Right atrium auricular region (tissue), 2 donors: Measurements from ENCODE around the gene NPAS3. TPM values are rescaled to one million over a fixed set of nuclear protein-coding genes. Genes with fewer than 3 reads are reported as not detected.

Experiments used
- DNase-seq: peaks from one replicate; pipeline ENCODE4 v3.0.0-alpha.2; 2019; ENCODE audit warnings: low spot score
- H3K27ac ChIP-seq, 2 donors: fragments of 200-600 bp; sonication (generic); 1 replicate in 1 of 2; 2 replicates in 1 of 2; pipeline ENCODE4 v1.5.1; 2016 to 2019
- H3K27me3 ChIP-seq, 2 donors: fragments of 200-600 bp; sonication (generic); one replicate each; pipeline versions ENCODE4 v1.5.1 to v1.6.0; 2017 to 2019
- H3K36me3 ChIP-seq: fragments of 200-600 bp; sonication (generic); one replicate; pipeline ENCODE4 v1.5.1; 2016
- H3K4me1 ChIP-seq, 2 donors: fragments of 200-600 bp; sonication (generic); one replicate each; pipeline versions ENCODE4 v1.5.1 to v1.6.0; 2017 to 2019
- H3K4me3 ChIP-seq, 2 donors: fragments of 200-600 bp; sonication (generic); 1 replicate in 1 of 2; 2 replicates in 1 of 2; pipeline ENCODE4 v1.5.1; 2017 to 2019; ENCODE audit warnings: mild to moderate bottlenecking in 1 of 2, moderate library complexity in 1 of 2
- H3K9me3 ChIP-seq, 2 donors: fragments of 200-600 bp; sonication (generic); one replicate each; pipeline ENCODE4 v1.5.1; 2019
- CTCF ChIP-seq, 2 donors: fragments of 200-600 bp; sonication (generic); IDR thresholded peaks; one replicate each; pipeline ENCODE4 v1.5.1; 2019; ENCODE audit warnings: antibody characterized with exemption in 2 of 2
- total RNA-seq, 2 donors: library from RNA; depleted of rRNA; stranded (reverse); fragments of >200 nt; gene quantifications; one replicate each; pipeline ENCODE4 v1.1.0, GENCODE V29; 2016

The NPAS3 gene
- total RNA-seq, 2 donors from 2014 or later = 0.67 to 1.3 TPM

GRCh38 chr14:33764876-33765650 is 826.4 kb downstream of the NPAS3 start:
- Histone ChIP-seq H3K9me3 (no peaks in the 10 kb centered on the region), H3K27me3 (no peaks in the 10 kb centered on the region), H3K27ac (no peak overlapping the region), H3K4me1 (peaks cover 0 to 8% of the 10 kb centered on the region in 2 donors), H3K36me3 (no peaks in the 10 kb centered on the region), H3K4me3 (no peak overlapping the region)
- DNase-seq = no peak
- no peak for TF ChIP-seq CTCF (IDR thresholded peaks at IDR 0.05)

GRCh38 chr14:33767586-33768457 is 829.1 kb downstream of the NPAS3 start:
- no peak for TF ChIP-seq CTCF (IDR thresholded peaks at IDR 0.05)
- Histone ChIP-seq H3K36me3 (no peaks in the 10 kb centered on the region), H3K4me1 (peaks cover 0 to 8% of the 10 kb centered on the region in 2 donors), H3K27me3 (no peaks in the 10 kb centered on the region), H3K4me3 (no peak overlapping the region), H3K27ac (no peak overlapping the region), H3K9me3 (no peaks in the 10 kb centered on the region)
- DNase-seq = no peak

GRCh38 chr14:33768458-33768830 is 829.8 kb downstream of the NPAS3 start:
- no peak for DNase-seq
- no peak overlapping the region for H3K27ac ChIP-seq
- TF ChIP-seq CTCF (IDR thresholded peaks at IDR 0.05) = no peak
- no peak overlapping the region for H3K4me3 ChIP-seq
- peaks cover 0 to 8% of the 10 kb centered on the region in 2 donors for H3K4me1 ChIP-seq
- H3K36me3 ChIP-seq = no peaks in the 10 kb centered on the region
- no peaks in the 10 kb centered on the region for H3K9me3 ChIP-seq
- H3K27me3 ChIP-seq = no peaks in the 10 kb centered on the region

GRCh38 chr14:33773205-33774030 is 834.7 kb downstream of the NPAS3 start:
- Histone ChIP-seq H3K36me3 (no peaks in the 10 kb centered on the region), H3K9me3 (no peaks in the 10 kb centered on the region), H3K27ac (no peak overlapping the region), H3K4me3 (no peak overlapping the region), H3K27me3 (no peaks in the 10 kb centered on the region), H3K4me1 (no peaks in the 10 kb centered on the region)
- no peak for DNase-seq
- no peak for TF ChIP-seq CTCF (IDR thresholded peaks at IDR 0.05)

GRCh38 chr14:33774161-33774560 is 835.5 kb downstream of the NPAS3 start:
- no peak for DNase-seq
- no peak overlapping the region for H3K4me3 ChIP-seq
- H3K27ac ChIP-seq = no peak overlapping the region
- H3K36me3 ChIP-seq = no peaks in the 10 kb centered on the region
- TF ChIP-seq CTCF (IDR thresholded peaks at IDR 0.05) = no peak
- no peaks in the 10 kb centered on the region for H3K9me3 ChIP-seq
- H3K27me3 ChIP-seq = no peaks in the 10 kb centered on the region
- no peaks in the 10 kb centered on the region for H3K4me1 ChIP-seq
